Limb (tissue), 2 donors: ENCODE measurements around the gene GABRR1.
"Not testable (repeated sequence)": the region's sequence is repeated elsewhere in the genome, so short reads cannot be mapped to it uniquely, and the experiment has no call there.

Experiments
- DNase-seq, 2 donors: peaks; one replicate each; pipeline ENCODE4 v3.0.0-alpha.2; 2016; ENCODE audit errors: extremely low spot score in 2 of 2

GABRR1 gene

GRCh38 chr6:89160331-89161092 lies 56.6 kb downstream of the GABRR1 start:
- DNase-seq = no peak

- DNase-seq = no peak
Measured at GRCh38 chr6:89154131-89154530, 63.0 kb downstream of the GABRR1 start.

- no peak for DNase-seq
Measured at GRCh38 chr6:89148016-89148750, 69.0 kb downstream of the GABRR1 start.

GRCh38 chr6:89146718-89147700 lies 70.1 kb downstream of the GABRR1 start:
- DNase-seq = peak in 1 of 2 donors; percentile 21

GRCh38 chr6:89145956-89146717 lies 71.0 kb downstream of the GABRR1 start, which contains the start of gene PM20D2:
Gene PM20D2 (plus strand): TSS chr6:89146055. CDS start chr6:89146145, 90 bp downstream.
- peak in 1 of 2 donors; percentile 83 for DNase-seq

GRCh38 chr6:89145091-89145955 lies 71.8 kb downstream of the GABRR1 start:
- peak in 1 of 2 donors; percentile 56 for DNase-seq

GRCh38 chr6:89144354-89144906 lies 72.7 kb downstream of the GABRR1 start:
- DNase-seq = no peak

- DNase-seq = no peak
Measured at GRCh38 chr6:89140347-89141156, 76.6 kb downstream of the GABRR1 start.

GRCh38 chr6:89139509-89140346 lies 77.4 kb downstream of the GABRR1 start:
- no peak for DNase-seq

GRCh38 chr6:89138173-89138572 lies 79.0 kb downstream of the GABRR1 start:
- DNase-seq = no peak

- no peak for DNase-seq
Measured at GRCh38 chr6:89134723-89135122, 82.4 kb downstream of the GABRR1 start.

GRCh38 chr6:89133981-89134380 lies 83.2 kb downstream of the GABRR1 start:
- DNase-seq = no peak

GRCh38 chr6:89132057-89132456 lies 85.1 kb downstream of the GABRR1 start:
- DNase-seq = no peak

GRCh38 chr6:89131599-89131998 lies 85.6 kb downstream of the GABRR1 start:
- no peak for DNase-seq

GRCh38 chr6:89128256-89128671 lies 88.9 kb downstream of the GABRR1 start:
- not testable (repeated sequence) for DNase-seq
